HG02852 (cell line): ENCODE data around the gene CLASP1.
"Not testable (repeated sequence)": the region's sequence is repeated elsewhere in the genome, so short reads cannot be mapped to it uniquely, and the experiment has no call there.

Experiments used
- ATAC-seq: cut with Tn5 transposase; IDR thresholded peaks from one replicate; pipeline ENCODE4 v1.9.1; 2021; ENCODE audit warnings: mild to moderate bottlenecking, moderate library complexity; ENCODE audit not compliant: unreplicated experiment

Gene CLASP1

DNA sequence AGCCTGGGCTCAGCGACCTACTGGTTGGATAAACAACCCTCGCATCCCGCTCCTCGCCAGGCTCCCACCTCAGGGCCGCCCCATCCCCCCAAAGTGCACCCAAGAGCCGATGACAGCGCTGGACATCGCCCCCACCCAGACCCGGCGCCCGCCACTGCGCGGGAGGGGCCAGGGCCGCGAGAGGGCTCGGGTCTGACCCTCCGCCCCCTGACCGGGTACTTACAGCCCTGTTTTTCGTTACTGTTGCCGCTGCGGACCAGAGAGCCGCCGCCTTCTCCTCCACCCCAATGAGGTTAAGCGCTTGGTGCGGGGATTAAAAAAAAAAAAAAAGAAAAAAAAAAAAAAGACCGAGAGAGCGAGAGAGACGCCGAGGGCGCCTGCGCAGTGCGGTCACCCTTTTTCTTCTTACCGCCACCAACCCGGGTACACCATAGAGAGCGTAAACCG lies at the start of gene CLASP1:
Gene CLASP1 (minus strand): TSS at position 314 of the 447 bp plus-strand sequence. CDS start 43,567 bp downstream, outside the sequence.
- peak; percentile 38 for ATAC-seq

GRCh38 chr2:121698318-121698930 lies 49.2 kb upstream of the CLASP1 start:
- no peak for ATAC-seq

- ATAC-seq, result no peak
These were observed 47.9 kb upstream of the CLASP1 start for GRCh38 chr2:121697108-121697631.

- no peak for ATAC-seq
These were observed 47.2 kb upstream of the CLASP1 start for GRCh38 chr2:121696410-121696930.

- no peak for ATAC-seq
These were observed 45.8 kb upstream of the CLASP1 start for GRCh38 chr2:121695171-121695451.

DNA sequence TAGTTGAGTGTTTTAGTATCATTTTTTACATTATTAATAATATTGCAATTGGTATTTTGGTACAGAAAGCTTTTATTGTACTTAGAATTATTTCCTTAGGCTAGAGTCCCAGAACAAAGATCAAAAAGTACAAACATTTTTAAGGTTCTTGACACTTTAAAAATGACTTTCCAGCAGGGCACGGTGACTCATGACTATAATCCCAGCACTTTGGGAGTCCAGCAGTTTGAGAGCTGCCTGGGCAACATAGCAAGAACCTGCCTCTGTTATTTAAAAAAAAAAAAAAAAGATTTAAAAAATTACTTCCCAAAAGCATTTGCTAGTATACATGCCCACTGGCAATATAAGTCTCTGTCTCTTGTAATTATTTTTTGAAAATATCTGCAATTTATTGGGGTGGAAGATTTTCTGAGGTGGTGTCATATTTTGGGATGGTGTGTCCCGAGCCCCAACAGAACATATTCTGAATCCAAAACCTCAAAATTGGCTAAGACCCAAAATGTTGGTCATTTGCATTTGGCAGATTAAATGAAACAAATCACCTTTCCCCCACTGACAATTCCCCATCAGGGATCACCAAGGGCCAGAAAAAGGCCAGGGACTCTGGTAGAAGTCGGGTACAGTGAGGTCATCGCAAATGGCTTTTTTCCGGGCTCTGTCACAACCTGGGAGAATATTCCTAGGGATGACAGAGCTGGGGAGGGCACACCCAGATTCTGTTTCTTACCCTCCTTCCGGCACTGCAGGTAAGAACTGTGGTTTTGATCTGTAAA lies 45.3 kb upstream of the CLASP1 start:
- ATAC-seq, result no peak

DNA sequence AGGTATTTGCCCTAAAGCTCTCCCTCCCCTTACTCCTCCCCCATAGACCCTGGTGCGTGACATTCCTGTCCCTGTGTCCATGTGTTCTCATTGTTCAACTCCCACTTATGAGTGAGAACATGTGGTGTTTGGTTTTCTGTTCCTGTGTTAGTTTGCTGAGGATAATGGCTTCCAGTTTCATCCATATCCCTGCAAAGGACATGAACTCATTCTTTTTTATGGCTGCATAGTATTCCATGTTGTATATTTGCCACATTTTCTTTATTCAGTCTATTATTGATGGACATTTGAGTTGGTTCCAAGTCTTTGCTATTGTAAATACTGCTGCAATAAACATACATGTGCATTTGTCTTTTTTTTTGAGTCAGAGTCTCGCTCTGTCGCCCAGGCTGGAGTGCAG lies 41.3 kb upstream of the CLASP1 start:
- ATAC-seq, result not testable (repeated sequence)

DNA sequence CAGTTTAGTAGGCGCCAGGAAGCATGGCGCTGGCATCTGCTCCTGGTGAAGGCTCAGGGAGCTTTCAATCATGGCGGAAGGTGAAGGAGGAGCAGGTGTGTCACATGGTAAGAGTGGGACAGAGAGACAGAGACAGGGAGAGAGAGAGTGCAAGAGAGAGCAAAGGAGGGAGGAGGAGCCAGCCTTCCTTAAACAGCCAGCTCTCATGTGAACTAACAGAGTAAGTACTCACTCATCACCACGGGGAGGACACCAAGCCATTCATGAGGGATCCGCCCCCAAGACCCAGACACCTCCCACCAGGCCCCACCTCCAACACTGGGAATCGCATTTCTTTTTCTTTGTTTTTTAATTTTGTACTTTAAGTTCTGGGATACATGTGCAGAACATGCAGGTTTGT lies 40.8 kb upstream of the CLASP1 start:
- ATAC-seq, result no peak

GRCh38 chr2:121689356-121689755 lies 40.1 kb upstream of the CLASP1 start:
- ATAC-seq, result no peak

GRCh38 chr2:121688820-121689219 lies 39.6 kb upstream of the CLASP1 start:
- ATAC-seq, result no peak

- ATAC-seq, result no peak
These were observed 37.6 kb upstream of the CLASP1 start for GRCh38 chr2:121686902-121687301.

- no peak for ATAC-seq
These were observed 37.0 kb upstream of the CLASP1 start for GRCh38 chr2:121686218-121686617.

DNA sequence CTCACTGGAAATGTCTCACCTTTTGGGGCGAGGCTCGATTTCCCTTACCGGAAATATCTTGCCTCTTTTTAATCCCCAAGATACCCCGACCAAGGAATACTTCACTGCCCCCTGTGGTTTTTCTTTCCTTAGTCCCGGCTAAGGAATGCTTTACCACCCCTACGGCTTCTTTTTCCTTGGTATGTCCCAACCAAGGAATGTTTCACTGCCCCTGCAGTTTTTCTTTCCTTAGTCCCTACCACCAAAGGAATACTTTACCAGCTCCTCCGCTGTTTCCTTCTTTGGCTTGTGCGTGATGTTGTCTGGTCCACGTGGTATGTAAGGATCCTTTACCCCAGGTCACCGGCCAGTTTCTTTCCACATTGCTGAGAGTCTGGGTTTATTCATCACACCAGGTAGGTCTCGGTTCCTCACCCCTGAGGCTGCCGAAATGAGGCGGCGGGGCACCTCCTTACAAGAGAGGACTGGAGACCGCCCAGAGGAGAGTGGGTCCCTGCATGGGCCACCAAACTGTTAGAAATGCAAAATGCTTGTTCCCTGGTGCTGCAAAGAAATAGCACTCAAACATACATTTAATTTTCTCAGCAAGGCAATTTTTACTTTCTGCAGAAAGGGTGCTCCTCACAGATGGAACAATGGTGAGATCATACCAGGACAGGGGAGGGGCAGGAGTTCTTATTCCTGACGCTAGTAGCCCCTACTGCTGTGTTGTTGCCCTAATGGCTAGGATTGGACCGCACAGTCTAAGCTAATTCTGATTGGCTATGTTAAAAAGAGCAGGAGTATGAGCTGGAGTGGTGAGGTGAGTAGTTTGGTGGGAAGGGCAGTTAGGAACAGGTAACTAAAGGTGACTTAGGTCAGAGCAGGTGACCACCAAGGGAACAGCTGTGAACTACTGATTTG lies 33.4 kb upstream of the CLASP1 start:
- ATAC-seq, result no peak

- no peak for ATAC-seq
These were observed 28.6 kb upstream of the CLASP1 start for GRCh38 chr2:121677855-121678254.

DNA sequence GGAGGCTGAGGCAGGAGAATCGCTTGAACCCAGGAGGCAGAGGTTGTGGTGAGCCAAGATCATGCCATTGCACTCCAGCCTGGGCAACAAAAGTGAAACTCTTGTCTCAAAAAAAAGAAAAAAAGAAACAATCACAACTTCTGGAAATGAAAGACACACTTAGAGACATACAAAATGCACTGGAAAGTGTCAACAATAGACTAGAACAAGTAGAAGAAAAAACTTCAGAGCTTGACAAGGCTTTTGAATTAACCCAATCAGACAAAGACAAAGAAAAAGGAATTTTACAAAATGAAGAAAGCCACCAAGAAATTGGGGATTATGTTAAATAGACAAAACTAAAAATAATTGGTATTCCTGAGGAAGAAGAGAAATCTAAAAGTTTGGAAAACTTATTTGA lies 22.4 kb upstream of the CLASP1 start:
- ATAC-seq, result not testable (repeated sequence)

DNA sequence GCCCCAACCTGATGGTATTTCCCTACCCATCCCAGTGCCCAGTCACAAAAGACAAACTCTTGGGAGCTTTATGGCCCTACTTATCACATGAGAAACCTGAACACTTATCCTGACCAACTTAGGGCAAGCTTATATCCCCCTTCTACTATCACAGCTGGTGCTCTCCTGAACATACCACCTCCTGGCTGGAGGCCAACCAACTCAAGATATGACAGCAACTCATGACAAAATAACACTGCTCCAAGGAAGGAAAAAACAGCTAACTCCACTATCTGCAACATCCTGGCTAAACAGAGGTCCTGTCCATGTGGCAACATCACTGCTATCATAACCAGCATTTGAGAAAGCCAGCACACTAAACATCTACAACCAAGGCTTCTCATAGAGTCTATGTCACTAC lies 20.9 kb upstream of the CLASP1 start:
- ATAC-seq, result no peak

DNA sequence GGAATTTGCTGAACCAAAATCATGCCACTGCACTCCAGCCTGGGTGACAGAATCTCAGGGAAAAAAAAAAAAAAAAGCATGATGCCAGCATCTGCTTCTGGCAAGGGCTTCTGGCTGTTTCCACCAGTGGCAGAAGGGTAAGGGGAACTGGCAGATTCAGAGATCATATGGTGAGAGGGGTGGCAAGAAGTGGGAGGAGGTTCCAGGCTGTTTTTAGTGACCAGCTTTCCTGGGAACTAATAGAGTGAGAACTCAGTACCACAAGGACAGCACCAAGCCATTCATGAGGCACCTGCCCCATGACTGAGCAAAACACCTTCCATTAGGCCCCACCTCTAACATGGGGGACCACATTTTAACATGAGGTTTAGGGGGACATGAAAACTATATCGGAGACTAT lies 18.4 kb upstream of the CLASP1 start:
- no peak for ATAC-seq

DNA sequence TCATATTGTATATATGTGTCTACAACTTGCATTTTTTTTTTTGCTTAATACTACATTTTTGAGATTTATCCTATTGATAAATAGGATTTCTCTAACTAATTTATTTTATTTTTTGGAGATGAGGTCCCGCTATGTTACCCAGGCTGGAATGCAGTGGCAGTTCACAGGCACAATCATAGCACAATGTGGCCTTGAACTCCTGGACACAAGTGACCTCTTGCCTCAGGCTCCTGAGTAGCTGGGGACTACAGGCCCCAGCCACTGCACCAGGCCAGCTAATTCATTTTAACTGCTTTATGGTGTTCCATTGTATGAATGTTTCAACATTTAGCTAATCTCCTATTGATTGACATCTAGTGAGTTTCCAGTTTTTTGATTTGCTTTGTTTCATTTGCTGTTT lies 16.8 kb upstream of the CLASP1 start:
- ATAC-seq, result no peak

DNA sequence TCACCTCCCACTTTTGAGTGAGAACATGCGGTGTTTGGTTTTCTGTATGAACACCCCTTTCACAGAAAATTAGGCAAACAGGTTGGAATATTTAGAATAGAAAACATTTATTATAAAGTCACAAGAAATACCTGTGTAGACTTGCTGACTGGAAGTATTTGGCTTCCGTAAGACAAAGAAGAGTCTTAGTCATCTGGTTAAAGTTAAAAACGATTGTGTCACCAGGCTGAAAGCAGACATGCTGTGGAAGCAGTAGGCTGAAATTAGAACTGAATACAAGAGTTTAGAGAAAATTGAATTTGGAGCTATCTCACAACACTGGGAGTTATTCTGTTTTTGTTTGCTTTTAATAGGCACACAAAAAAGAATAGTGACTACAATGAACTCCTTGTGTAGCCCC lies 16.2 kb upstream of the CLASP1 start:
- no peak for ATAC-seq

GRCh38 chr2:121664713-121665112 lies 15.5 kb upstream of the CLASP1 start:
- ATAC-seq, result no peak

GRCh38 chr2:121664086-121664485 lies 14.8 kb upstream of the CLASP1 start:
- ATAC-seq, result no peak
